GM18951 (cell line): ENCODE measurements around the gene DDX31.

Source experiments
- POLR2A ChIP-seq: IDR thresholded peaks from 4 replicates; pipeline ENCODE4 v1.6.1; 2011; ENCODE audit warnings: mild to moderate bottlenecking; ENCODE audit not compliant: insufficient read length, insufficient read depth; ENCODE audit errors: extremely low read depth
- in situ Hi-C: fragments of 300-500 bp; cut with MboI; formaldehyde crosslinking; loops from one replicate; pipeline ENCODE4 v1.12.0; 2022; ENCODE audit warnings: low sequenced_read_pairs, mixed read lengths, inconsistent platforms; ENCODE audit not compliant: unreplicated experiment

Gene DDX31

GRCh38 chr9:132615774-132616173 is 54.0 kb downstream of the DDX31 start:
- no peak for TF ChIP-seq POLR2A
- in situ Hi-C loops, result no loop called here

- in situ Hi-C loops, result no loop called here
- TF ChIP-seq POLR2A, result no peak
Measured at GRCh38 chr9:132614324-132614723, 55.5 kb downstream of the DDX31 start.

- no peak for TF ChIP-seq POLR2A
- in situ Hi-C loops, result no loop called here
Measured at GRCh38 chr9:132610661-132611060, 59.1 kb downstream of the DDX31 start.

- no peak for TF ChIP-seq POLR2A
- in situ Hi-C loops, result no loop called here
Measured at GRCh38 chr9:132609829-132610228, 60.0 kb downstream of the DDX31 start.

GRCh38 chr9:132609184-132609583 is 60.6 kb downstream of the DDX31 start:
- in situ Hi-C loops, result no loop called here
- TF ChIP-seq POLR2A, result no peak

- in situ Hi-C loops, result no loop called here
- no peak for TF ChIP-seq POLR2A
Measured at GRCh38 chr9:132606066-132606465, 63.7 kb downstream of the DDX31 start.

- in situ Hi-C loops, result no loop called here
- TF ChIP-seq POLR2A, result no peak
Measured at GRCh38 chr9:132605387-132605786, 64.4 kb downstream of the DDX31 start.

- no peak for TF ChIP-seq POLR2A
- in situ Hi-C loops, result no loop called here
Measured at GRCh38 chr9:132602207-132602606, 67.6 kb downstream of the DDX31 start.

GRCh38 chr9:132600326-132600984 is 69.3 kb downstream of the DDX31 start:
- in situ Hi-C loops, result no loop called here
- no peak for TF ChIP-seq POLR2A

GRCh38 chr9:132597073-132597775 is 72.6 kb downstream of the DDX31 start:
- no peak for TF ChIP-seq POLR2A
- in situ Hi-C loops, result no loop called here

- TF ChIP-seq POLR2A, result no peak
- in situ Hi-C loops, result no loop called here
Measured at GRCh38 chr9:132596200-132596599, 73.6 kb downstream of the DDX31 start.

- in situ Hi-C loops, result no loop called here
- TF ChIP-seq POLR2A, result no peak
Measured at GRCh38 chr9:132595319-132595718, 74.5 kb downstream of the DDX31 start.

GRCh38 chr9:132594412-132594811 is 75.4 kb downstream of the DDX31 start:
- in situ Hi-C loops, result no loop called here
- no peak for TF ChIP-seq POLR2A

- in situ Hi-C loops, result no loop called here
- no peak for TF ChIP-seq POLR2A
Measured at GRCh38 chr9:132592451-132592850, 77.3 kb downstream of the DDX31 start.
